NCI-H1417 (cell line): Measurements from ENCODE around the gene CC2D2B.
"Not testable (repeated sequence)": the region's sequence is repeated elsewhere in the genome, so short reads cannot be mapped to it uniquely, and the experiment has no call there.

ENCODE experiments used
- DNase-seq, 3 experiments: peaks; one replicate each; lab custom pipeline; 2025; lab: John Stamatoyannopoulos, UW

CC2D2B gene

GRCh38 chr10:95907456-95908253, at the start of gene CC2D2B:
TSS of gene CC2D2B (plus strand) at chr10:95907975. CDS start at chr10:95911324, 3,349 bp downstream.
- peak; percentile 68 to 85 (median 85) for DNase-seq

GRCh38 chr10:95860166-95860940, 47.4 kb upstream of the CC2D2B start:
- no peak for DNase-seq

GRCh38 chr10:95861386-95861785, 46.4 kb upstream of the CC2D2B start:
- no peak for DNase-seq

DNA sequence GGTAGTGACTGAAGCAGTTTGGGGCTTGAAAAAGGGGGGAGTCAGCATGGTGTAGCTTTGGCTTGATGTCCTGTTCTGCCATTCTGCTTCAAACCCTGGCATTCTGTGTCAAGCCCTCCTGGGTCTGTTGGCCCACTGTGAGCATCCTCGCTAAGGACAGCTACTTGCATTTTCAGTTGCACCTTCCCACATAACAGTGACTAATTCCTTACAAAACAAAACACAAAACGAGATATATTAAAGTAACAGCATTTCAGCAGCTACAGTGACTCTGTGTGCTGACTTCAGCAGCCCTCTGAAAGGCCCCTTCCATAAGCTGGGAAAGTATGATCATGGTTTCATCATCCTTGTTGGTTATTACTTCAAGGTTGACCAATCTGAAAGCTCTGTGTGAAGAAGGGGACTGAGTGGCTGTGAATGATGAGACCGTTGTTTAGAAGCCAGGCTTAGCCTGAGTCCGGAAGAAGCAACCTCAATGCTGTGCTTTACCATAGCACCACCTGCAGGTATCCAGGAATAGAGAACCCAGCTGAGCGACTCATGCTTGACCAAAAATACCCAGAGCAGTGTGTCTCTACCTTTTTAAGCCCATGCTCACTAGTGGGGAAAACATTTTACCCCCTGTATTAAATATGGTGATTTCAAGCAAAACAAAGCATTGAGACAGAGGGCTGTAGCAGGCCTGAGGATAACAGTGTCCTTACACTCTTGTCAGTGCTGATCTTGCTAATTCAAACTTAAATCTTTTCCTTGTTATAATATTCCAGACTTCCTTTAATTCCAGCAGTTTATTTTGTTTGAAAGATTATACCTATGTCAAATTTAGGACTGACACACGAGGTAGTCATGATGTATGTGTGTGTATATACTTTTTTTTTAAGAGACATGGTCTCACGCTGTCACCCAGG, 42.6 kb upstream of the CC2D2B start:
- DNase-seq: peak in 1 of 3 experiments; percentile 13

- no peak for DNase-seq
Measured at GRCh38 chr10:95865814-95866466, 41.8 kb upstream of the CC2D2B start.

DNA sequence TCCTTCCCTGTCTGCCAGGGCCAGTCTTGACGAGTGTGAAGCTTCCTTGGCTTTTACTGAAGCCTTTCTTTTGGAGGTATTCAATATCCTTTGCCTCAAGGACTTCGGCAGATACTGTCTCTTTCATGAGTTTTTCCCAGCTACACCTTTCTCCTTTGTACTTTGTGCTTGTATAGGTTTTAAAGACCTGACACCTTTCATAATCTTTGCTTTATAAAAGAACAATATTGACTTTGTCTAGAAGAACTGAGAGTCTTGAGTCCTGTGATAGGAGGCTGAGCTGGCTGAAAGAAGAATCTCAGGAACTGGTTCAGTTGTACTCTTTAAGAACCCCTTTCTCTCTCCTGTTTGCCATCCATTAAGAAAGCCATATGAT, 41.3 kb upstream of the CC2D2B start:
- no peak for DNase-seq

DNA sequence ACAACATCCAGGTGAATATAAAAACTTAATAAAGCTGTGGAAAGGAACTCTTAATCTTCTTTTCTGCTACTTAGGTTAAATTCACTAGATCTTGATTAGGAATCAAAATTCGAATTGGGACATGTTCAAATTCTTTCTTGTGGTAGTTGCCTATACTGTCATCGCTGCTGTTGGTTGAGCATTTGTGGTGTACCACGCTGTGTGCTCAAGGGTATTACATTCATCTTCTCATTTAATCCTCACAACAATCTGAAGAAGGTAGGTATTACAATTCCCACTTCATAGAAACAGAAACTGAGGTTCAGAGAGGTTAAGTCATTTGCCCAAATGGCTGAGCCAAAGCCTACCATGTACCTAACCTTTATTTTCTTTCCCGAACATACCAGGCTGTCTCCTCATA, 39.9 kb upstream of the CC2D2B start:
- no peak for DNase-seq

DNA sequence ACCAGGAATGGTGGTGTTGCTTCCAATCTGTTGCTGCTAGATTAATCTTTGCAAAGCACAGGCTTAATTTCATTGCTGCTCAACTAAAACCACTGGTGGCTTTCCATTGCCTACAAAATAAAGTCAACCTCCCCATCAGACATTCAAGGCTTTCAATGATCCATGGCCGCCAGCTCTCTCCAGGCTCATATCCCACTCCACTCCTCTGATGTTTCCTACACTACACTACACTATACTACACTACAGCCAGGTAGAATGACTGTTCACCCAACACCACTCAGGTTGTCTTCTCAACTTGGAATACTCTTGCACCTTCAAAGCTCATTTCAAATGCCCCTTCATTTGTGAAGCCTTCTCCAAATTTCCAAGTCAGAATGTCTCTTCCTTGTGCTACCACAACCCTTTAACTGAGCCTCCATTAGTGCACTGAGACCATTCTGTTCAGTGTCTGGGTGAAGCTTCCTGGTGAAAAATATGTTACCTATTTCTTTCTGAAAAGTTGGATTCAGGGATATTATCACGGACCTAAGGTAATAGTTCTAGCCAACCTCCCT, 35.5 kb upstream of the CC2D2B start:
- no peak for DNase-seq

DNA sequence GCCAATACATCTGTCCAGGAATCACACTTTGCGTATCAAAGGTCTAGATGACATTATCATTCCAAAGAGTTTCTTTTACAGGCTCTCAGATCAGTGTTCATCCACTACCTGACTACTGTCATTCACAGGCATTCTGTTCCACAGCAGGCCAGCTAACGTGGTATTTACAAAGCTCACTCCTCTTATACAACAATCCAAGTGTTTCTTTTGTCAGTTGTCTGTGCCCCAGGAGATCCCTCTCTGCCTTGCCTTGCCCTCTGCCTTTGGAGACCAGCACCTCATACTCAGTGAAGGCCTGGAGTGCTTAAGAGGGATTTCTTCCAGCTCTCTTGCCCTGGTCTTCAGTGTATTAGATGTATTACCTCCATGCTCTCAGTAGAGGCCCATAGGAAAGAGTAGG, 34.6 kb upstream of the CC2D2B start:
- no peak for DNase-seq

GRCh38 chr10:95873651-95874050, 34.1 kb upstream of the CC2D2B start:
- DNase-seq: no peak

- not testable (repeated sequence) for DNase-seq
Measured at GRCh38 chr10:95874783-95875182, 33.0 kb upstream of the CC2D2B start.

GRCh38 chr10:95876756-95877155, 31.0 kb upstream of the CC2D2B start:
- no peak for DNase-seq

DNA sequence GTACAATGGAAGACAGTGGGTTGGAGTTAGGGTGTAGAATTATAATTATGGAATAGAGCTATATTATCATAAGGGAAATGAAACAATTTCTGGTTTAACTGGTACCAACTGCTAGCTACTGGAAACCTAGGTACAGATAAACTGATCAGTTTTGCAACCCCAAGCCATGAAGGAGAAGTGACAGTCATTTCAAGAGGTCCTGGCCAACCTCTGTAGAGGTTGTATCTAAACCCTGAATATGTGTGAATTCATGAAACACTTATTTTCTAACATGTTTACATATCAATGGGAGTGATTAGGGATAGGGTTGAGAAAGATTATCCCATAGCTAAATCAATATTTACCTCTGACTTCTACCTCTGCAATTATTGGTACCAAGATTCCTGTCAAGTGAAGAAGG, 29.9 kb upstream of the CC2D2B start:
- no peak for DNase-seq

GRCh38 chr10:95880704-95881103, 27.1 kb upstream of the CC2D2B start:
- DNase-seq: no peak

DNA sequence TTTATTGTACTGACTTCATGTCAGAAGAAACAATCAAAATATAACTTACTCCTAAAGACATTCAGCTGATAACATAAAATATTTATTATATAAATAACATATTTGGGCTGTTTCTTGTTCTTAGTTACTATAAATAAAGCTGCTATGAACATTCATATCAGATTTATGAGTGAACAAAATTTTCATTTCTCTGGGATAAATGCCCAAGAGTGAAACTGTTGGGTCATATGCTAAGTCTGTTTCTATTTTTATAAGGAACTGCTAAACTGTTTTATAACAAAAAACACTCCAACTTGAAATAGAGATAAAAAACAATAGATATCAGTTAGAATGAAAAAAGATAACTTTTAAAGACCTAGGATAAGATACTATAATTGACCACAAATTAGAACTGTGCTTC, 26.5 kb upstream of the CC2D2B start:
- no peak for DNase-seq

- no peak for DNase-seq
Measured at GRCh38 chr10:95889830-95890229, 17.9 kb upstream of the CC2D2B start.

- DNase-seq: no peak
Measured at GRCh38 chr10:95896071-95896850, 11.5 kb upstream of the CC2D2B start.

DNA sequence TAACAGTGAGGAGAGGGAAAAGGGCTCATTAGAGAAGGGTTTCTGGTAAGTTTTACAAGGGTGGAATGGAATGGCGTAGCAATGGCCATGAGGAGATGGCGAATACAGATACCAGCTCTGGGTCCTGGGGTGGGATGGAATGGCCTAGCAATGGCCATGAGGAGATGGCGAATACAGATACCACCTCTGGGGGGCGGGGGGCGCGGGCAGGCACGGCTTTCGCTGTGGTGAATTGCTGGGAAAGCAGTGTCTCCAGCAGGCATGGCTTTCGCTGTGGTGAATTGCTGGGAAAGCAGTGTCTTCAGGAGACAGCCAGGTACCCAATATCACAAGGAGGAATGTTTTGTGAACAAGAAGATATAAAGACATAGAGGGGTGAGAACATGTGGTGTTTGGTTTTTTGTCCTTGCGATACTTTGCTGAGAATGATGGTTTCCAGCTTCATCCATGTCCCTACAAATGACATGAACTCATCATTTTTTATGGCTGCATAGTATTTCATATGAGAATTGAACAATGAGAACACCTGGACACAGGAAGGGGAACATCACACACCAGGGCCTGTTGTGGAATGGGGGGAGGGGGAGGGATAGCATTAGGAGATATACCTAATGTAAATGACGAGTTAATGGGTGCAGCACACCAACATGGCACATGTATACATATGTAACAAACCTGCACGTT, 1.7 kb upstream of the CC2D2B start:
- not testable (repeated sequence) for DNase-seq

GRCh38 chr10:95906677-95907455, 909 bp upstream of the CC2D2B start:
- DNase-seq: peak; percentile 3 to 70 (median 67)
